GM12892 (cell line): ENCODE measurements around the gene BDNF.

ENCODE experiments used
- POLR2A ChIP-seq: IDR thresholded peaks from 2 replicates; pipeline ENCODE4 v1.6.1; 2011; ENCODE audit warnings: low read depth, low read length, control low read depth
- TAF1 ChIP-seq: IDR thresholded peaks from 2 replicates; pipeline ENCODE4 v1.6.1; 2011; ENCODE audit warnings: low read depth, mild to moderate bottlenecking, control low read depth, low read length, borderline replicate concordance

- TF ChIP-seq POLR2A (no peak), TAF1 (no peak)
Observed at GRCh38 chr11:27642954-27643353, 57.3 kb downstream of the BDNF start.
